GM23338 (cell line): ENCODE data around the gene XRCC4. TPM values are rescaled to one million over a fixed set of nuclear protein-coding genes. Genes with fewer than 3 reads are reported as not detected.

ENCODE experiments used
- ATAC-seq: fragments of 200-7000 bp; cut with Tn5 transposase; 3 replicates; pipeline ENCODE4 v1.9.1; 2020
- DNase-seq: peaks from one replicate; pipeline ENCODE4 v3.0.0-alpha.2; 2015; ENCODE audit warnings: low spot score
- H2AFZ ChIP-seq: fragments of 200-600 bp; sonication (generic); 2 replicates; pipeline ENCODE4 v1.8.0; 2016; ENCODE audit warnings: antibody characterized with exemption, mild to moderate bottlenecking, moderate library complexity
- H3F3A ChIP-seq: fragments of 200-600 bp; sonication (generic); replicated peaks from 2 replicates; pipeline ENCODE4 v1.8.0; 2017; ENCODE audit warnings: antibody characterized with exemption, mixed run types, low read depth
- H3K27ac ChIP-seq: fragments of 200-600 bp; sonication (generic); 2 replicates; pipeline ENCODE4 v1.6.1; 2016; ENCODE audit warnings: low read depth
- H3K27me3 ChIP-seq: fragments of 200-600 bp; sonication (generic); 2 replicates; pipeline ENCODE4 v1.8.0; 2016; ENCODE audit warnings: mild to moderate bottlenecking, mixed run types, moderate library complexity; ENCODE audit not compliant: insufficient read depth
- H3K36me3 ChIP-seq: fragments of 200-600 bp; sonication (generic); 2 replicates; pipeline ENCODE4 v1.8.0; 2016; ENCODE audit warnings: mild to moderate bottlenecking; ENCODE audit not compliant: insufficient read depth
- H3K4me1 ChIP-seq: fragments of 200-600 bp; sonication (generic); 2 replicates; pipeline ENCODE4 v1.8.0; 2016; ENCODE audit warnings: mild to moderate bottlenecking, moderate library complexity; ENCODE audit not compliant: insufficient read depth
- H3K4me2 ChIP-seq: fragments of 200-600 bp; sonication (generic); 2 replicates; pipeline ENCODE4 v1.7.1; 2017; ENCODE audit warnings: mixed run types
- H3K4me3 ChIP-seq: fragments of 200-600 bp; sonication (generic); 2 replicates; pipeline ENCODE4 v1.6.1; 2016; ENCODE audit warnings: mixed run types
- H3K79me2 ChIP-seq: fragments of 200-600 bp; sonication (generic); replicated peaks from 2 replicates; pipeline ENCODE4 v1.8.0; 2017; ENCODE audit warnings: mild to moderate bottlenecking; ENCODE audit not compliant: insufficient read depth
- H3K9me2 ChIP-seq: fragments of 200-600 bp; sonication (generic); 2 replicates; pipeline ENCODE4 v1.8.0; 2017; ENCODE audit not compliant: insufficient read depth
- H4K20me1 ChIP-seq: fragments of 200-600 bp; sonication (generic); replicated peaks from 2 replicates; pipeline ENCODE4 v1.8.0; 2017; ENCODE audit warnings: mild to moderate bottlenecking; ENCODE audit not compliant: insufficient read depth
- H3K27ac Mint-ChIP-seq: 2 replicates; pipeline ENCODE4 v1.8.0; 2020; ENCODE audit warnings: inconsistent platforms, mild to moderate bottlenecking, moderate library complexity, mixed read lengths
- H3K27me3 Mint-ChIP-seq: 3 replicates; pipeline ENCODE4 v1.8.0; 2022; ENCODE audit warnings: low read depth, mild to moderate bottlenecking, moderate library complexity, mixed read lengths, inconsistent platforms; ENCODE audit not compliant: insufficient read depth, poor library complexity
- H3K36me3 Mint-ChIP-seq: 3 replicates; pipeline ENCODE4 v1.8.0; 2021; ENCODE audit warnings: low read depth, mild to moderate bottlenecking, inconsistent platforms, moderate library complexity, mixed read lengths
- H3K4me1 Mint-ChIP-seq: 3 replicates; pipeline ENCODE4 v1.8.0; 2020; ENCODE audit warnings: mild to moderate bottlenecking, inconsistent platforms, mixed read lengths
- H3K4me3 Mint-ChIP-seq: 3 replicates; pipeline ENCODE4 v1.8.0; 2021; ENCODE audit warnings: moderate library complexity, mild to moderate bottlenecking, inconsistent platforms, mixed read lengths
- H3K9me3 Mint-ChIP-seq: 3 replicates; pipeline ENCODE4 v1.8.0; 2020; ENCODE audit warnings: moderate library complexity, mild to moderate bottlenecking, inconsistent platforms, mixed read lengths
- CREB1 ChIP-seq: fragments of 250-450 bp; sonication (Bioruptor Pico); IDR thresholded peaks from 2 replicates; pipeline ENCODE4 v1.5.0; 2020; ENCODE audit warnings: low read depth, mild to moderate bottlenecking, moderate library complexity
- EZH2 ChIP-seq: fragments of 200-600 bp; sonication (generic); IDR thresholded peaks from one replicate; pipeline ENCODE4 v1.8.0; 2017; ENCODE audit warnings: antibody characterized with exemption, mild to moderate bottlenecking, low read depth; ENCODE audit not compliant: unreplicated experiment
- EZH2phosphoT487 ChIP-seq: fragments of 200-600 bp; sonication (generic); IDR thresholded peaks from one replicate; pipeline ENCODE4 v1.8.1; 2018; ENCODE audit warnings: antibody characterized with exemption; ENCODE audit not compliant: unreplicated experiment
- JUNB ChIP-seq: IDR thresholded peaks from one replicate; pipeline ENCODE4 v1.6.1; 2016; ENCODE audit warnings: antibody characterized with exemption; ENCODE audit not compliant: unreplicated experiment
- NANOG ChIP-seq: IDR thresholded peaks from 2 replicates; pipeline ENCODE4 v1.6.1; 2016; ENCODE audit warnings: antibody characterized with exemption, borderline replicate concordance
- POLR2AphosphoS5 ChIP-seq: IDR thresholded peaks from 2 replicates; pipeline ENCODE4 v1.6.1; 2016; ENCODE audit warnings: antibody characterized with exemption, low read depth
- STAT1 ChIP-seq: IDR thresholded peaks from one replicate; pipeline ENCODE4 v1.6.1; 2016; ENCODE audit warnings: antibody characterized with exemption; ENCODE audit not compliant: unreplicated experiment
- ZNF114 ChIP-seq: fragments of 250-450 bp; sonication (Bioruptor Pico); IDR thresholded peaks from 2 replicates; pipeline ENCODE4 v1.5.0; 2020; ENCODE audit warnings: mild to moderate bottlenecking, moderate library complexity
- ZNF331 ChIP-seq: fragments of 250-450 bp; sonication (Bioruptor Pico); IDR thresholded peaks from 2 replicates; pipeline ENCODE4 v1.5.0; 2020; ENCODE audit warnings: low read depth, mild to moderate bottlenecking, moderate library complexity
- polyA plus RNA-seq: library from polyadenylated mRNA; unstranded; fragments of >200 nt; fragmentation: Nextera tagmentation; extraction: Ambion mirVana; gene quantifications from 2 replicates; pipeline ENCODE4 v1.2.1, GENCODE V29; 2016
- total RNA-seq: library from RNA; depleted of rRNA; stranded (reverse); fragments of >200 nt; shearing (Covaris generic); gene quantifications from 2 replicates; pipeline ENCODE4 v1.2.3, GENCODE V29; 2014
- TF ChIP-seq, protein P1 (sequence below), 2 experiments: fragments of 200-600 bp in 1 of 2; sonication (generic) in 1 of 2; conservative IDR thresholded peaks; 2 replicates each; pipeline versions ENCODE4 v1.5.1 to v1.6.1; 2016 to 2017; ENCODE audit warnings: antibody characterized with exemption in 2 of 2, low read depth in 2 of 2, mild to moderate bottlenecking in 2 of 2, moderate library complexity in 1 of 2
- TF ChIP-seq, protein P2 (sequence below): IDR thresholded peaks from one replicate; pipeline ENCODE4 v1.6.1; 2018; ENCODE audit warnings: antibody characterized with exemption; ENCODE audit not compliant: unreplicated experiment
- TF ChIP-seq, protein P3 (sequence below): IDR thresholded peaks from 2 replicates; pipeline ENCODE4 v1.6.1; 2016; ENCODE audit warnings: antibody characterized with exemption
- TF ChIP-seq, protein P4 (sequence below): fragments of 250-450 bp; sonication (Bioruptor Pico); IDR thresholded peaks from 2 replicates; pipeline ENCODE4 v1.5.0; 2020; ENCODE audit warnings: mild to moderate bottlenecking, moderate library complexity

XRCC4 gene
- total and polyA plus RNA-seq, 2 experiments from 2014 or later = 11.5 to 22.4 TPM

DNA sequence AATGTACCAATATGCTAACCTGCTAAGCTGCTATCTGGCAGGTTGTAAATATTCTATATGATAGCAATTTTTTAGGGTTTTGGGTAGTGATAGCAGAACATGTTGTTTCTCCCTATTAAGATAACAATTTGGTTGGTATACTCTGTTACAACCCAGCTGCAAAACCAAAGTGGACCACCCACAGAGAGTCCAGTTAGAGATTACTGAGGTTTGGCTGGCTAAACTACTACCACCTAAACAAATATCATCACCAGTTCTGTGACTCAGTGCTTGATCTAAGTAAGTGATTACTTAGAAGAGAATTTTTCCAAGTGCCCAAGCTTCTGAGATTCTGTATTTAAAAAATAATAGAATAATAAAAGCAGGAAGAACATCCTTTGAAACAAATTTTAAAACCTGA is 72.3 kb downstream of the XRCC4 start:
- H3K36me3 Mint-ChIP-seq = no peaks in the 10 kb centered on the region
- H3K9me3 Mint-ChIP-seq = no peaks in the 10 kb centered on the region
- Histone ChIP-seq H3K4me2 (no peak overlapping the region), H3K27ac (no peak overlapping the region), H3K36me3 (no peaks in the 10 kb centered on the region), H3F3A (no peaks in the 10 kb centered on the region), H3K4me3 (no peak overlapping the region), H4K20me1 (no peaks in the 10 kb centered on the region), H3K9me2 (no peaks in the 10 kb centered on the region), H2AFZ (no peak overlapping the region), H3K4me1 (no peaks in the 10 kb centered on the region), H3K79me2 (no peaks in the 10 kb centered on the region), H3K27me3 (no peaks in the 10 kb centered on the region)
- H3K4me1 Mint-ChIP-seq = no peaks in the 10 kb centered on the region
- H3K27ac Mint-ChIP-seq = no peak overlapping the region
- DNase-seq (no peak), ATAC-seq (no peak)
- no peaks in the 10 kb centered on the region for H3K27me3 Mint-ChIP-seq
- no peak for TF ChIP-seq ZNF331
- TF ChIP-seq POLR2AphosphoS5 = no peak
- no peak for TF ChIP-seq NANOG
- TF ChIP-seq, protein P1, sequence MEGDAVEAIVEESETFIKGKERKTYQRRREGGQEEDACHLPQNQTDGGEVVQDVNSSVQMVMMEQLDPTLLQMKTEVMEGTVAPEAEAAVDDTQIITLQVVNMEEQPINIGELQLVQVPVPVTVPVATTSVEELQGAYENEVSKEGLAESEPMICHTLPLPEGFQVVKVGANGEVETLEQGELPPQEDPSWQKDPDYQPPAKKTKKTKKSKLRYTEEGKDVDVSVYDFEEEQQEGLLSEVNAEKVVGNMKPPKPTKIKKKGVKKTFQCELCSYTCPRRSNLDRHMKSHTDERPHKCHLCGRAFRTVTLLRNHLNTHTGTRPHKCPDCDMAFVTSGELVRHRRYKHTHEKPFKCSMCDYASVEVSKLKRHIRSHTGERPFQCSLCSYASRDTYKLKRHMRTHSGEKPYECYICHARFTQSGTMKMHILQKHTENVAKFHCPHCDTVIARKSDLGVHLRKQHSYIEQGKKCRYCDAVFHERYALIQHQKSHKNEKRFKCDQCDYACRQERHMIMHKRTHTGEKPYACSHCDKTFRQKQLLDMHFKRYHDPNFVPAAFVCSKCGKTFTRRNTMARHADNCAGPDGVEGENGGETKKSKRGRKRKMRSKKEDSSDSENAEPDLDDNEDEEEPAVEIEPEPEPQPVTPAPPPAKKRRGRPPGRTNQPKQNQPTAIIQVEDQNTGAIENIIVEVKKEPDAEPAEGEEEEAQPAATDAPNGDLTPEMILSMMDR (conservative IDR thresholded peaks at IDR 0.05; ENCODE audit: low read depth in 2 of 2) = no peak
- TF ChIP-seq EZH2 = no peak
- no peak for TF ChIP-seq EZH2phosphoT487
- TF ChIP-seq, protein P2, sequence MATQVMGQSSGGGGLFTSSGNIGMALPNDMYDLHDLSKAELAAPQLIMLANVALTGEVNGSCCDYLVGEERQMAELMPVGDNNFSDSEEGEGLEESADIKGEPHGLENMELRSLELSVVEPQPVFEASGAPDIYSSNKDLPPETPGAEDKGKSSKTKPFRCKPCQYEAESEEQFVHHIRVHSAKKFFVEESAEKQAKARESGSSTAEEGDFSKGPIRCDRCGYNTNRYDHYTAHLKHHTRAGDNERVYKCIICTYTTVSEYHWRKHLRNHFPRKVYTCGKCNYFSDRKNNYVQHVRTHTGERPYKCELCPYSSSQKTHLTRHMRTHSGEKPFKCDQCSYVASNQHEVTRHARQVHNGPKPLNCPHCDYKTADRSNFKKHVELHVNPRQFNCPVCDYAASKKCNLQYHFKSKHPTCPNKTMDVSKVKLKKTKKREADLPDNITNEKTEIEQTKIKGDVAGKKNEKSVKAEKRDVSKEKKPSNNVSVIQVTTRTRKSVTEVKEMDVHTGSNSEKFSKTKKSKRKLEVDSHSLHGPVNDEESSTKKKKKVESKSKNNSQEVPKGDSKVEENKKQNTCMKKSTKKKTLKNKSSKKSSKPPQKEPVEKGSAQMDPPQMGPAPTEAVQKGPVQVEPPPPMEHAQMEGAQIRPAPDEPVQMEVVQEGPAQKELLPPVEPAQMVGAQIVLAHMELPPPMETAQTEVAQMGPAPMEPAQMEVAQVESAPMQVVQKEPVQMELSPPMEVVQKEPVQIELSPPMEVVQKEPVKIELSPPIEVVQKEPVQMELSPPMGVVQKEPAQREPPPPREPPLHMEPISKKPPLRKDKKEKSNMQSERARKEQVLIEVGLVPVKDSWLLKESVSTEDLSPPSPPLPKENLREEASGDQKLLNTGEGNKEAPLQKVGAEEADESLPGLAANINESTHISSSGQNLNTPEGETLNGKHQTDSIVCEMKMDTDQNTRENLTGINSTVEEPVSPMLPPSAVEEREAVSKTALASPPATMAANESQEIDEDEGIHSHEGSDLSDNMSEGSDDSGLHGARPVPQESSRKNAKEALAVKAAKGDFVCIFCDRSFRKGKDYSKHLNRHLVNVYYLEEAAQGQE = no peak
- no peak for TF ChIP-seq CREB1 (CRISPR knock-in tag)
- TF ChIP-seq ZNF114 (CRISPR knock-in tag) = no peak
- TF ChIP-seq, protein P3, sequence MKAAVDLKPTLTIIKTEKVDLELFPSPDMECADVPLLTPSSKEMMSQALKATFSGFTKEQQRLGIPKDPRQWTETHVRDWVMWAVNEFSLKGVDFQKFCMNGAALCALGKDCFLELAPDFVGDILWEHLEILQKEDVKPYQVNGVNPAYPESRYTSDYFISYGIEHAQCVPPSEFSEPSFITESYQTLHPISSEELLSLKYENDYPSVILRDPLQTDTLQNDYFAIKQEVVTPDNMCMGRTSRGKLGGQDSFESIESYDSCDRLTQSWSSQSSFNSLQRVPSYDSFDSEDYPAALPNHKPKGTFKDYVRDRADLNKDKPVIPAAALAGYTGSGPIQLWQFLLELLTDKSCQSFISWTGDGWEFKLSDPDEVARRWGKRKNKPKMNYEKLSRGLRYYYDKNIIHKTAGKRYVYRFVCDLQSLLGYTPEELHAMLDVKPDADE = no peak
- no peak for TF ChIP-seq JUNB
- TF ChIP-seq, protein P4, sequence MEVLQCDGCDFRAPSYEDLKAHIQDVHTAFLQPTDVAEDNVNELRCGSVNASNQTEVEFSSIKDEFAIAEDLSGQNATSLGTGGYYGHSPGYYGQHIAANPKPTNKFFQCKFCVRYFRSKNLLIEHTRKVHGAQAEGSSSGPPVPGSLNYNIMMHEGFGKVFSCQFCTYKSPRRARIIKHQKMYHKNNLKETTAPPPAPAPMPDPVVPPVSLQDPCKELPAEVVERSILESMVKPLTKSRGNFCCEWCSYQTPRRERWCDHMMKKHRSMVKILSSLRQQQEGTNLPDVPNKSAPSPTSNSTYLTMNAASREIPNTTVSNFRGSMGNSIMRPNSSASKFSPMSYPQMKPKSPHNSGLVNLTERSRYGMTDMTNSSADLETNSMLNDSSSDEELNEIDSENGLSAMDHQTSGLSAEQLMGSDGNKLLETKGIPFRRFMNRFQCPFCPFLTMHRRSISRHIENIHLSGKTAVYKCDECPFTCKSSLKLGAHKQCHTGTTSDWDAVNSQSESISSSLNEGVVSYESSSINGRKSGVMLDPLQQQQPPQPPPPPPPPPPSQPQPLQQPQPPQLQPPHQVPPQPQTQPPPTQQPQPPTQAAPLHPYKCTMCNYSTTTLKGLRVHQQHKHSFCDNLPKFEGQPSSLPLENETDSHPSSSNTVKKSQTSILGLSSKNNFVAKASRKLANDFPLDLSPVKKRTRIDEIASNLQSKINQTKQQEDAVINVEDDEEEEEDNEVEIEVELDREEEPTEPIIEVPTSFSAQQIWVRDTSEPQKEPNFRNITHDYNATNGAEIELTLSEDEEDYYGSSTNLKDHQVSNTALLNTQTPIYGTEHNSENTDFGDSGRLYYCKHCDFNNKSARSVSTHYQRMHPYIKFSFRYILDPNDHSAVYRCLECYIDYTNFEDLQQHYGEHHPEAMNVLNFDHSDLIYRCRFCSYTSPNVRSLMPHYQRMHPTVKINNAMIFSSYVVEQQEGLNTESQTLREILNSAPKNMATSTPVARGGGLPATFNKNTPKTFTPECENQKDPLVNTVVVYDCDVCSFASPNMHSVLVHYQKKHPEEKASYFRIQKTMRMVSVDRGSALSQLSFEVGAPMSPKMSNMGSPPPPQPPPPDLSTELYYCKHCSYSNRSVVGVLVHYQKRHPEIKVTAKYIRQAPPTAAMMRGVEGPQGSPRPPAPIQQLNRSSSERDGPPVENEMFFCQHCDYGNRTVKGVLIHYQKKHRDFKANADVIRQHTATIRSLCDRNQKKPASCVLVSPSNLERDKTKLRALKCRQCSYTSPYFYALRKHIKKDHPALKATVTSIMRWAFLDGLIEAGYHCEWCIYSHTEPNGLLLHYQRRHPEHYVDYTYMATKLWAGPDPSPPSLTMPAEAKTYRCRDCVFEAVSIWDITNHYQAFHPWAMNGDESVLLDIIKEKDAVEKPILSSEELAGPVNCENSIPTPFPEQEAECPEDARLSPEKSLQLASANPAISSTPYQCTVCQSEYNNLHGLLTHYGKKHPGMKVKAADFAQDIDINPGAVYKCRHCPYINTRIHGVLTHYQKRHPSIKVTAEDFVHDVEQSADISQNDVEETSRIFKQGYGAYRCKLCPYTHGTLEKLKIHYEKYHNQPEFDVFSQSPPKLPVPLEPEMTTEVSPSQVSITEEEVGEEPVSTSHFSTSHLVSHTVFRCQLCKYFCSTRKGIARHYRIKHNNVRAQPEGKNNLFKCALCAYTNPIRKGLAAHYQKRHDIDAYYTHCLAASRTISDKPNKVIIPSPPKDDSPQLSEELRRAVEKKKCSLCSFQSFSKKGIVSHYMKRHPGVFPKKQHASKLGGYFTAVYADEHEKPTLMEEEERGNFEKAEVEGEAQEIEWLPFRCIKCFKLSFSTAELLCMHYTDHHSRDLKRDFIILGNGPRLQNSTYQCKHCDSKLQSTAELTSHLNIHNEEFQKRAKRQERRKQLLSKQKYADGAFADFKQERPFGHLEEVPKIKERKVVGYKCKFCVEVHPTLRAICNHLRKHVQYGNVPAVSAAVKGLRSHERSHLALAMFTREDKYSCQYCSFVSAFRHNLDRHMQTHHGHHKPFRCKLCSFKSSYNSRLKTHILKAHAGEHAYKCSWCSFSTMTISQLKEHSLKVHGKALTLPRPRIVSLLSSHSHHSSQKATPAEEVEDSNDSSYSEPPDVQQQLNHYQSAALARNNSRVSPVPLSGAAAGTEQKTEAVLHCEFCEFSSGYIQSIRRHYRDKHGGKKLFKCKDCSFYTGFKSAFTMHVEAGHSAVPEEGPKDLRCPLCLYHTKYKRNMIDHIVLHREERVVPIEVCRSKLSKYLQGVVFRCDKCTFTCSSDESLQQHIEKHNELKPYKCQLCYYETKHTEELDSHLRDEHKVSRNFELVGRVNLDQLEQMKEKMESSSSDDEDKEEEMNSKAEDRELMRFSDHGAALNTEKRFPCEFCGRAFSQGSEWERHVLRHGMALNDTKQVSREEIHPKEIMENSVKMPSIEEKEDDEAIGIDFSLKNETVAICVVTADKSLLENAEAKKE = no peak
- no peak for TF ChIP-seq STAT1
- no peak overlapping the region for H3K4me3 Mint-ChIP-seq
